ENCODE data around the gene UGGT1. TPM values are rescaled to one million over a fixed set of nuclear protein-coding genes. Genes with fewer than 3 reads are reported as not detected.
A peak's percentile ranks its signal among the peaks of the same experiment; 100 is the strongest.

The UGGT1 gene
- polyA plus RNA-seq, 4 donors = 3.8 to 24.9 (median 12.8) TPM

DNA sequence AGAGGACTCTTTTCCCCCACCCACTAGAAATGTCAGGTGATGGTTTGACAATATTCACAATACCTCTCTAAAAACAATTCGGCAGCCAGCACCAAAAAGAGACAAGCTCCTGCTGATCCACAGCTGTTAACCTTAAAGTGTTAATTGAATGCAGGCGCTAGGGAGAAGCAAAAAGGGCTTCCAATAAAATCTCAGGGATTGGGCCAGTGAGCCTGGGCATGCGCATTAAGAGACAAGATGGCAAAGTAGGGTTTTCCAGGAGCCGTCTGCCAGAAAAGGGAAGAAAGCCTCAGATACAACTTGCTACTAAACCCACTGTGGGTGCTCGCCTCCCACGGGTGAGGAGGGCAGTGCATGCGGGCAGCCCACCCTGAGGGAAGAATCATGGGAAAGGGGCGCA is 128.9 kb downstream of the UGGT1 start:
- peaks cover 0 to 1% (median 0%) of the 10 kb centered on the region in 3 donors for H3K27me3 ChIP-seq (ENCODE audit: control insufficient read depth in 3 of 3, insufficient read depth in 3 of 3, low read length in 3 of 3)
- no peaks in the 10 kb centered on the region for H3K9me3 ChIP-seq (ENCODE audit: control insufficient read depth in 2 of 2, insufficient read depth in 1 of 2, low read depth in 1 of 2, low read length in 1 of 2)
- no peak for DNase-seq
- no peaks in the 10 kb centered on the region for H3K36me3 ChIP-seq (ENCODE audit: control insufficient read depth in 3 of 3, insufficient read depth in 2 of 3, low read depth in 1 of 3, low read length in 3 of 3)
- no peak overlapping the region for H3K27ac ChIP-seq (ENCODE audit: low read depth in 1 of 3, low read length in 2 of 3)
- H3K4me3 ChIP-seq (ENCODE audit: low read depth in 1 of 3, low read length in 3 of 3) = no peak overlapping the region
- WGBS, 3 donors = 77 to 89% (median 81%) methylated on average over 8 of the region's 8 CpGs
- H3K4me1 ChIP-seq (ENCODE audit: control insufficient read depth in 3 of 3, insufficient read depth in 2 of 3, low read depth in 1 of 3, low read length in 2 of 3) = no peaks in the 10 kb centered on the region
- FAIRE-seq = no peak

DNA sequence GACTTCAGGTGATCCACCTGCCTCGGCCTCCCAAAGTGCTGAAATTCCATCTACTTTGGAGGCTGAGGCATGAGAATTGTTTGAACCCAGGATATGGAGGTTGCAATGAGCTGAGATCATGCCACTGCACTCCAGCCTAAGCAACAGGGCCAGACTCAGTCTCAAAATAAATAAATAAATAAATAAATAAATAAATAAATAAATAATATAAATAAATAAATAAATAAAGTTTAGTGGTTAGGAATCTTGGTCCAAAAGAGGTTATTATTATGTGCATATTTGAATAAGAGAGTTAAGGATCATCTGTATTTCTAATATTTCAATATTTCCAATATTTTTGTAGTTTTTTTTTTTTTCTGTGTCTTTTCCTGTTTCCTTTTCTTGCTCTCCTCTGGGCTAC is 136.9 kb downstream of the UGGT1 start:
- H3K27me3 ChIP-seq (ENCODE audit: control insufficient read depth in 3 of 3, insufficient read depth in 3 of 3, low read length in 3 of 3) = no peaks in the 10 kb centered on the region
- H3K27ac ChIP-seq (ENCODE audit: low read depth in 1 of 3, low read length in 2 of 3) = no peak overlapping the region
- no peaks in the 10 kb centered on the region for H3K4me1 ChIP-seq (ENCODE audit: control insufficient read depth in 3 of 3, insufficient read depth in 2 of 3, low read depth in 1 of 3, low read length in 2 of 3)
- WGBS, 3 donors = 93 to 100% (median 93%) methylated on average over 1 of the region's 1 CpG
- H3K4me3 ChIP-seq (ENCODE audit: low read depth in 1 of 3, low read length in 3 of 3) = no peak overlapping the region
- FAIRE-seq (no peak), DNase-seq (no peak)
- no peaks in the 10 kb centered on the region for H3K36me3 ChIP-seq (ENCODE audit: control insufficient read depth in 3 of 3, insufficient read depth in 2 of 3, low read depth in 1 of 3, low read length in 3 of 3)
- H3K9me3 ChIP-seq (ENCODE audit: control insufficient read depth in 2 of 2, insufficient read depth in 1 of 2, low read depth in 1 of 2, low read length in 1 of 2) = no peaks in the 10 kb centered on the region

DNA sequence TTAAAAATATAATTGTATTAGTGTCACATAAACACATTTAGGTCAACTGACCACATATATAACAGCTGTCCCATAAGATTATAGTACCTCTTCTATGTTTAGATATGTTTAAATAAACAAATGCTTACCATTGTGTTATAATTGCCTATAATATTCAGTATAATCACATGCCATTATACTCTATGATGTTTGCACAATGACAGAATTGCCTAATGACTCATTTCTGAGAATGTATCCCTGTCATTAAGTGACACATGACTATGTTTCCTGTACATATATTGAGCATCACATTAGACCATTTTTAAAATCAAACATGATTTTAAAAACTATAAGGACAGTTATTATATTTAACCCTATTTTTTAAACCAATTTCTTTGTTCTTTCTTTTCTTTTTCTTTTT is 137.9 kb downstream of the UGGT1 start:
- no peak overlapping the region for H3K27ac ChIP-seq (ENCODE audit: low read depth in 1 of 3, low read length in 2 of 3)
- no peaks in the 10 kb centered on the region for H3K9me3 ChIP-seq (ENCODE audit: control insufficient read depth in 2 of 2, insufficient read depth in 1 of 2, low read depth in 1 of 2, low read length in 1 of 2)
- no peak overlapping the region for H3K4me3 ChIP-seq (ENCODE audit: low read depth in 1 of 3, low read length in 3 of 3)
- no peaks in the 10 kb centered on the region for H3K27me3 ChIP-seq (ENCODE audit: control insufficient read depth in 3 of 3, insufficient read depth in 3 of 3, low read length in 3 of 3)
- H3K4me1 ChIP-seq (ENCODE audit: control insufficient read depth in 3 of 3, insufficient read depth in 2 of 3, low read depth in 1 of 3, low read length in 2 of 3) = no peaks in the 10 kb centered on the region
- DNase-seq (peak; percentile 47 to 57), FAIRE-seq (peak; percentile 68)
- H3K36me3 ChIP-seq (ENCODE audit: control insufficient read depth in 3 of 3, insufficient read depth in 2 of 3, low read depth in 1 of 3, low read length in 3 of 3) = no peaks in the 10 kb centered on the region

DNA sequence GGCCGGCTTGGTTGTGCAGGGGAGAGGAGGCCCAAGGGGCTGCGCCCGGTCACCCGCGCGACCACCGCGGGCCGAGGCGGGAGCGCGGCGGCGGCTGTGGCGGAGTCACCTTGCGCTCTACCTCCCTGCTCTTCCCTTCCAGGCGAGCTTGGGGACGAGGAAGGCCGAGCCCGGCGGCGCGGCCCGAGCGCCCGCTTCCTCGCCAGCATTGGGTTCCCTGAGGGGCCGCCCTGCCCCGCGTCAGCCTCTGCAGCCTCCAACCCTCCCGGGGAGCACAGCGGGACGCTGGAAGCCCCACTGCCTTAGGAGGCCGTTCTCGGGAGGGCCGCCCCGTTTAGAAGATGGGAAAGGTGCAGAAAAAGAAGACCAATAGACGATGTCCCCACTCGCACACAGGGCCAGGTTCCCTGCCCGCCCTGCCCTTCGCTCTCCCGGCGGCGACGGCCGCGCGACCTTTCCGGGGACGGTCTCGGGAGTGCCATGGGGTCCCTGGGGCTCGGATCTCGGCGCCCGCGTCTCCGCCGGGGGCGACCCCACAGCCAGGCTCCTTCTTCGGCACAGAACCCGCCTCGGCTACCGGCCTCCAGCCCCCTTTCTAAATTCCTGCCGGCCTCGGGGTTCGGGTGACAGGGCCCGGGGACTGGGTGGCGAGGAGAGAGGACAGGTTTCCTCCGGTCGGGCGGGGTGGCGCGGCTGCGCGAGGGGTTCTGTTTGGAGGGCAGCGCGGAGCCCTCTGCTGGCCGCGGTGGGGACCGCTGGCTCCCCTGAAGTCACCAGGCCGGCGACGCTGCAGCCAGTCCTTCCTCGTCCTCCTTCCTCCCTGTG is 142.2 kb downstream of the UGGT1 start:
- no peak for FAIRE-seq
- peak overlapping the region; percentile 52 to 67 (median 62) for H3K27ac ChIP-seq (ENCODE audit: low read depth in 1 of 3, low read length in 2 of 3)
- no peaks in the 10 kb centered on the region for H3K4me1 ChIP-seq (ENCODE audit: control insufficient read depth in 3 of 3, insufficient read depth in 2 of 3, low read depth in 1 of 3, low read length in 2 of 3)
- H3K36me3 ChIP-seq (ENCODE audit: control insufficient read depth in 3 of 3, insufficient read depth in 2 of 3, low read depth in 1 of 3, low read length in 3 of 3) = no peaks in the 10 kb centered on the region
- peak overlapping the region; percentile 50 to 72 (median 58) for H3K4me3 ChIP-seq (ENCODE audit: low read depth in 1 of 3, low read length in 3 of 3)
- no peaks in the 10 kb centered on the region for H3K27me3 ChIP-seq (ENCODE audit: control insufficient read depth in 3 of 3, insufficient read depth in 3 of 3, low read length in 3 of 3)
- 0 to 1% (median 0%) methylated on average over 75 to 84 of the region's 84 CpGs for WGBS, 3 donors
- H3K9me3 ChIP-seq (ENCODE audit: control insufficient read depth in 2 of 2, insufficient read depth in 1 of 2, low read depth in 1 of 2, low read length in 1 of 2) = no peaks in the 10 kb centered on the region
- DNase-seq = peak; percentile 83 to 95

DNA sequence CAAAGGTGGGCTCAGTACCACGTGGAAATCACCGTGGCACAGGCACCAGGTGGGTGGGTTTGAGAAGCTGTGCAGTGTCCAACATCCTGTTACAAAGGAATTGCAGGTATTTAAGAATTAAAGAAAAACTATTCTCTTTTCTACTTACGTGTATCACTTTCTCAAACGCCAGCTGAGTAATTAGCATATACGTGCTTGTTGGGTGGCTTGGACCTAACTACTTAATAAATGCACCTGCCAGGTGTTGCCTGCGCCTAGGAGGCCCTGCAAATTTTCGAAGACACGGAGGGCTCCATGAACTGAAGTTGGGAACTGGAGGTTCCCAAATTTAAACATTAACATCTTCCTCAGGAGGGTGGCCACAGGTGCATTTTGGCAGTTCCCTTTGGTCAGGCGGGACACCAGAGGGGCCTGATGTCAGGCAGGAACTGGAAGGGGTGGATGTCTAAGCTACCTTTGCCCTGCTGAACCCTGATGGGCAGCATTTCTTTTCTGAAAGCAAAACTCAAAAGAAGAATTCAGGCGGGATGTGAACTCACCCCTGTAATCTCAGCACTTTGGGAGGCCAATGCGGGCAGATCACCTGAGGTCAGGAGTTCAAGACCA is 142.9 kb downstream of the UGGT1 start:
- 20 to 45% (median 31%) methylated on average over 11 of the region's 11 CpGs for WGBS, 3 donors
- DNase-seq (no peak), FAIRE-seq (no peak)
- no peaks in the 10 kb centered on the region for H3K27me3 ChIP-seq (ENCODE audit: control insufficient read depth in 3 of 3, insufficient read depth in 3 of 3, low read length in 3 of 3)
- H3K9me3 ChIP-seq (ENCODE audit: control insufficient read depth in 2 of 2, insufficient read depth in 1 of 2, low read depth in 1 of 2, low read length in 1 of 2) = no peaks in the 10 kb centered on the region
- no peaks in the 10 kb centered on the region for H3K4me1 ChIP-seq (ENCODE audit: control insufficient read depth in 3 of 3, insufficient read depth in 2 of 3, low read depth in 1 of 3, low read length in 2 of 3)
- no peak overlapping the region for H3K4me3 ChIP-seq (ENCODE audit: low read depth in 1 of 3, low read length in 3 of 3)
- H3K27ac ChIP-seq (ENCODE audit: low read depth in 1 of 3, low read length in 2 of 3) = no peak overlapping the region
- H3K36me3 ChIP-seq (ENCODE audit: control insufficient read depth in 3 of 3, insufficient read depth in 2 of 3, low read depth in 1 of 3, low read length in 3 of 3) = no peaks in the 10 kb centered on the region

DNA sequence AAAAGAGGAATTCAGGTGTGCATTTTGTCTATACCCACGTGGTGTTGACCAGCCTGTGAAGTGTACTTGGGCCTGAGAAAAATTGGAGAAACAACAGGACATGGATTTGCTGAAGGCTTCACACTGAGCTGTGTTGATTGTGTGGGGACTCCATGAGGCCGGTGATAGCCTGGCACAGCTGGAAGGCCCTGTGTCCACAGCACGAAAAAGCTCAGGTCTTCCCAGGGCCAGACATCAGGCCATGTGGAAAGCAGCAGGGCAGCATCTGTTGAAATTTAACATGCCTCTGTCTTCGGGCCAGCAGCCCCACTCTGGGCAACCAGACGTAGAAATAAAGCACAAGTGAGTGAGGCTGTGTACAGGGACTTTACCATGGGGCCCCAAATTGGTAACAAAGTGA is 143.6 kb downstream of the UGGT1 start:
- no peak overlapping the region for H3K4me3 ChIP-seq (ENCODE audit: low read depth in 1 of 3, low read length in 3 of 3)
- DNase-seq = no peak
- no peaks in the 10 kb centered on the region for H3K27me3 ChIP-seq (ENCODE audit: control insufficient read depth in 3 of 3, insufficient read depth in 3 of 3, low read length in 3 of 3)
- H3K36me3 ChIP-seq (ENCODE audit: control insufficient read depth in 3 of 3, insufficient read depth in 2 of 3, low read depth in 1 of 3, low read length in 3 of 3) = no peaks in the 10 kb centered on the region
- no peaks in the 10 kb centered on the region for H3K9me3 ChIP-seq (ENCODE audit: control insufficient read depth in 2 of 2, insufficient read depth in 1 of 2, low read depth in 1 of 2, low read length in 1 of 2)
- no peak for FAIRE-seq
- no peak overlapping the region for H3K27ac ChIP-seq (ENCODE audit: low read depth in 1 of 3, low read length in 2 of 3)
- 85 to 90% (median 88%) methylated on average over 5 of the region's 5 CpGs for whole genome bisulfite sequencing, 3 donors
- no peaks in the 10 kb centered on the region for H3K4me1 ChIP-seq (ENCODE audit: control insufficient read depth in 3 of 3, insufficient read depth in 2 of 3, low read depth in 1 of 3, low read length in 2 of 3)

DNA sequence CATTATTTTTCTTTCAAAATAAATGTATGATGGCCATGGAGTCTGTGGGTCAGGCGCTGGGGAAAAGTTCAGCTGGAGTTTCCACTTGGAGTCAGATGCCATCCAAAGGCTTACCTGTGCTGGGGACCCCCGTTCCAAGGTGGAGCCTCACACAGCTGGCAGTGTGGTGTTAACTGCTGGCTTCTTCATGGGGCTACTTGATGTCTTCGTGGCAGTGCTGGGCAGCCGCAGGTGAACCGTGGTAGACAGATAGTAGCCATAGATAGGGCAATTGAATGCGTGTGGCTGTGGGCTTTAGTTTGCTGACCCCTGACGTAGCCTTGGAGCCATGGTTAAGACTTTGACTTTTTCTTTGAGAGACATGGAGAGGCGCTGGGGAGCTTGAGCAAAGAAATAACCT is 144.6 kb downstream of the UGGT1 start:
- Histone ChIP-seq H3K27me3 (ENCODE audit: control insufficient read depth in 3 of 3, insufficient read depth in 3 of 3, low read length in 3 of 3) (no peaks in the 10 kb centered on the region), H3K4me3 (ENCODE audit: low read depth in 1 of 3, low read length in 3 of 3) (no peak overlapping the region), H3K9me3 (ENCODE audit: control insufficient read depth in 2 of 2, insufficient read depth in 1 of 2, low read depth in 1 of 2, low read length in 1 of 2) (no peaks in the 10 kb centered on the region), H3K36me3 (ENCODE audit: control insufficient read depth in 3 of 3, insufficient read depth in 2 of 3, low read depth in 1 of 3, low read length in 3 of 3) (no peaks in the 10 kb centered on the region), H3K27ac (ENCODE audit: low read depth in 1 of 3, low read length in 2 of 3) (no peak overlapping the region), H3K4me1 (ENCODE audit: control insufficient read depth in 3 of 3, insufficient read depth in 2 of 3, low read depth in 1 of 3, low read length in 2 of 3) (no peaks in the 10 kb centered on the region)
- 86 to 93% (median 86%) methylated on average over 8 of the region's 8 CpGs for WGBS, 3 donors
- DNase-seq (no peak), FAIRE-seq (no peak)

DNA sequence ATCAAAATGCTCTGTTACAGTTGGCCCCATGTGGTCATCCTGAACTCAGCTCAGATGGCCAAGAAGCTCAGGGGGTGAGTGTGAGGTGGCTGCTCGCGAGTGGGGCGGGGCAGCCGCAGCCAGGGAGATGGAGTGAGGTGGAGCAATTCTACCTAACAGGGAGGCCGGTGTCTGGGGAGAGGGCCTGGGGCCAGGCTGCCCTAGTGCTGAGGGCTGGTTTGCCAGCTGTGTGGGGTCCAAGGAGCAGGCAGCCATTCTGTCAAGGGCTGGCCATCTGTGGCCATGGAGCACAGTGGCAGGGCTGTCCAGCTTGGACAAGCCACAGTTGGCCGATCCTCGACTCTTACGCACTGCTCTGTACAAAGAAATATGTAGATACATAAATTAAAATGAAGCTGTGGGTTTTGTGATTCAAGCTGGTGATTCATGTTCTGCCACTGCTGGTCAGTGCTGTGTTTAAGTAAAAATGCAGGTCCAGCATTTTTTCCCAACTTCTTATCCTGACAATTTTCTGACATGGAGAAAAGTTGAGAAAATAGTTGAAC is 145.6 kb downstream of the UGGT1 start:
- Histone ChIP-seq H3K27ac (ENCODE audit: low read depth in 1 of 3, low read length in 2 of 3) (no peak overlapping the region), H3K9me3 (ENCODE audit: control insufficient read depth in 2 of 2, insufficient read depth in 1 of 2, low read depth in 1 of 2, low read length in 1 of 2) (no peaks in the 10 kb centered on the region), H3K36me3 (ENCODE audit: control insufficient read depth in 3 of 3, insufficient read depth in 2 of 3, low read depth in 1 of 3, low read length in 3 of 3) (no peaks in the 10 kb centered on the region), H3K4me1 (ENCODE audit: control insufficient read depth in 3 of 3, insufficient read depth in 2 of 3, low read depth in 1 of 3, low read length in 2 of 3) (no peaks in the 10 kb centered on the region), H3K27me3 (ENCODE audit: control insufficient read depth in 3 of 3, insufficient read depth in 3 of 3, low read length in 3 of 3) (no peaks in the 10 kb centered on the region), H3K4me3 (ENCODE audit: low read depth in 1 of 3, low read length in 3 of 3) (no peak overlapping the region)
- DNase-seq (no peak), FAIRE-seq (no peak)
- WGBS, 3 donors = 91 to 92% (median 92%) methylated on average over 8 of the region's 8 CpGs
